ENCODE data around the gene CATSPER1. TPM values are rescaled to one million over a fixed set of nuclear protein-coding genes. Genes with fewer than 3 reads are reported as not detected.

The CATSPER1 gene
- total and polyA plus RNA-seq, 2 experiments from 2014 or later, result not detected

- no peak overlapping the region for H3K4me2 ChIP-seq
- ATAC-seq, result no peak
- no peak overlapping the region for H3K27ac Mint-ChIP-seq
Measured at GRCh38 chr11:66016793-66017177, 9.5 kb downstream of the CATSPER1 start.

More at GRCh38 chr11:66016793-66017177, 9.5 kb downstream of the CATSPER1 start:
- H3K27ac ChIP-seq (ENCODE audit: low read depth), result no peak overlapping the region
- H3K36me3 ChIP-seq (ENCODE audit: insufficient read depth), result no peaks in the 10 kb centered on the region
- Mint-ChIP-seq H3K9me3 (no peaks in the 10 kb centered on the region), H3K36me3 (ENCODE audit: low read depth) (no peaks in the 10 kb centered on the region), H3K4me3 (no peak overlapping the region), H3K27me3 (ENCODE audit: insufficient read depth, low read depth, poor library complexity) (peaks cover 11% of the 10 kb centered on the region), H3K4me1 (no peaks in the 10 kb centered on the region)
- H3K79me2 ChIP-seq (replicated peaks; ENCODE audit: insufficient read depth), result no peaks in the 10 kb centered on the region
- no peaks in the 10 kb centered on the region for H3K4me1 ChIP-seq (ENCODE audit: insufficient read depth)
- no peak overlapping the region for H3K4me3 ChIP-seq
- no peaks in the 10 kb centered on the region for H3K9me2 ChIP-seq (ENCODE audit: insufficient read depth)
- H2AFZ ChIP-seq, result no peak overlapping the region
- no peaks in the 10 kb centered on the region for H4K20me1 ChIP-seq (replicated peaks; ENCODE audit: insufficient read depth)
- peaks cover 12% of the 10 kb centered on the region for H3K27me3 ChIP-seq (ENCODE audit: insufficient read depth)
- no peak for DNase-seq (ENCODE audit: low spot score)
- TF ChIP-seq ETS1 (IDR thresholded peaks at IDR 0.05) (no peak), REST (IDR thresholded peaks at IDR 0.05; ENCODE audit: unreplicated experiment) (no peak), ZNF114 (CRISPR knock-in tag; IDR thresholded peaks at IDR 0.05) (no peak), ZNF462 (CRISPR knock-in tag; IDR thresholded peaks at IDR 0.05) (no peak), ZNF331 (CRISPR knock-in tag; IDR thresholded peaks at IDR 0.05; ENCODE audit: low read depth) (no peak), CREB1 (CRISPR knock-in tag; IDR thresholded peaks at IDR 0.05; ENCODE audit: low read depth) (no peak), POLR2AphosphoS5 (IDR thresholded peaks at IDR 0.05; ENCODE audit: low read depth) (no peak), STAT1 (IDR thresholded peaks at IDR 0.05; ENCODE audit: unreplicated experiment) (no peak), EZH2phosphoT487 (IDR thresholded peaks at IDR 0.05; ENCODE audit: unreplicated experiment) (no peak), CTCF (conservative IDR thresholded peaks at IDR 0.05; ENCODE audit: low read depth in 2 of 2) (no peak), JUNB (IDR thresholded peaks at IDR 0.05; ENCODE audit: unreplicated experiment) (no peak), EZH2 (IDR thresholded peaks at IDR 0.05; ENCODE audit: low read depth, unreplicated experiment) (no peak), NANOG (IDR thresholded peaks at IDR 0.05; ENCODE audit: borderline replicate concordance) (no peak)
- no peaks in the 10 kb centered on the region for H3F3A ChIP-seq (replicated peaks; ENCODE audit: low read depth)
